ENCODE results near the gene RFXANK.

- no peak for TF ChIP-seq CTCF (IDR thresholded peaks at IDR 0.05)
- no peak for TF ChIP-seq POLR2A (IDR thresholded peaks at IDR 0.05)
These were observed 22.1 kb downstream of the RFXANK start for GRCh38 chr19:19214159-19214490.

Data from thyroid gland (tissue), 4 donors.